Hypothalamus (tissue), 51 donors: ENCODE results near the gene PIAS1.
"Not testable (repeated sequence)": the region's sequence is repeated elsewhere in the genome, so short reads cannot be mapped to it uniquely, and the experiment has no call there.

ENCODE experiments used
- DNase-seq, 51 donors: peaks; one replicate each; lab custom pipeline; 2025; lab: John Stamatoyannopoulos, UW

Gene PIAS1

DNA sequence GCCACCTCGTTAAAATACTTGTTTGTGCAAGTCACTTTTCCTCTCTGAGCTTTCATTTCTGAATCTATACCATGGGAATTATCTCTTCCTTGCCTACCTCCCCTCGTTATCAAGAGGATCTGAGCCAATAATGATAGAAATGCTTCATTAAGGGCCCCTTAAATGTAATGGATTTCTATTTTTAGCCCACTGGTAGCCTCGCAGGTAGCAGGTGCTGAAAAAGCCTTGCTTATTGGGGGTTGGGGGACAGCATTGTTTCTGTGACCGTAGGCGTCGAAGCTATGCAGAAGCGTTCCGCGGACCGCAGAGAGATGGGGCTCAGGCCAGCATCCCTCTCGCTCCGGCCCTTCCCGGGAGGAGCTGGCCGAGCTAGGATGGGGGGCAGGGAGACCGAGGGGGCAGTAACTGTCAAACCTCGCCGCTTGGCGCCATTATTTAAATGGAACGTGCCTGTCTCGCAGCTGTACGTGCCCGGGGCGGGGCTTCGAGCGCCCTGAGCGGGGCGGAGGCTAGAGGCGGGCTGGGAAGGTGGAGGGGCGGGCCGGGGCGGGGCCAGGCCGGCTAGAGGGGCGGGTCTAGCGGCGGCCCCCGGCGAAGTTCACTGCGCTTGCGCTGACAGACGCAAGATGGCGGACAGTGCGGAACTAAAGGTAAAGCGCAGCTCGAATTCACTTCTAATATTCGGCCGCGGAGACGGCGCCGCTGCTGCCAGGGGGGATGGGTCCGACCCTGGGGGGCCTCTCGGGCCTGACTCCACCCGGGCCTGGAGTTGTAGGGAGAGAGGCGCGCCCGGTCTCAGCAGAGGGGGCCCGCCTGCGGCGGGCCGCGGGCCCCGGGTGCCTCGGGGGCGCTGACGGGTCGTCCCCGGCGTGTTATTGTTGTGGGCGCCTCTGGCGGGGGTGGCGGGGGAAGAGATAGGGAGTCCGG lies at the start of gene PIAS1:
Gene PIAS1 (plus strand): TSS at position 615 of the 927 bp plus-strand sequence. CDS start 12 bp downstream, at position 627.
- peak; percentile 44 to 96 (median 89) for DNase-seq

DNA sequence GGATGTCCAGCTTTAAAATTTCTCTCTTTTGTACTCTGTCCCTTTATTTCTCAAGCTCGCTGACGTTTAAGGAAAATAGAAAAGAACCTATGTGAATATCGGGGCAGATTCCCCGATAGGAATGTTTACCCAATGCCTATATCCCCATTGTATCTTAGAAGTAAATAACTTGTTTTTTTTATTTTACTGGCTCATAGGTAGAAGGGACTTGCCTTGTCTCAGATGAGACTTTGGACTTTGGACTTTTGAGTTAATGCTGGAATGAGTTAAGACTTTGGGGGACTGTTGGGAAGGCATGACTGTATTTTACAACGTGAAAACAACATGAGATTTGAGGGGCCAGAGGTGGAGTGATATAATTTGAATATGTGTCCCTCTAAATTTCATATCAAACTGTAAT lies 46.5 kb upstream of the PIAS1 start:
- not testable (repeated sequence) for DNase-seq

- no peak for DNase-seq
Measured at GRCh38 chr15:68010361-68011153, 43.6 kb upstream of the PIAS1 start.

DNA sequence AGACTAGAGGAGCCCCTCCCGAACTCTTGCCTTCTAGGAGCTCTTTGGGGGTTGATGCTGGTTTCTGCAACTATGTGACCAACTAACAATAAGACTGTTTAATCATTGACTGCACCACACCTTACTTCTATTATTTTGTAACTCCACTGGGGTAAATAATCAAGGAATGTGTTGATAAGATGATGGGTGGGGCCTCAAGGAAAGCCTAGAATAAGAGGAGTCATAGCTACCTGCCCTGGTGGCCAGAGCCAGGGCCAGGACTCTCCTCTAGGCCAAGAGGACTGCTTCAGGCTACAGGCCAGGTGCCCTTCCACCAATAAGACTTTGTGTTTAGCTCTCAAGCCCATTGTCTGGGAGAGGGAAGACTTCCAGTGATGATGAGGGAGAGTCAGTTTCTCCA lies 41.2 kb upstream of the PIAS1 start:
- DNase-seq: no peak

GRCh38 chr15:68014219-68014618 lies 39.9 kb upstream of the PIAS1 start:
- no peak for DNase-seq

DNA sequence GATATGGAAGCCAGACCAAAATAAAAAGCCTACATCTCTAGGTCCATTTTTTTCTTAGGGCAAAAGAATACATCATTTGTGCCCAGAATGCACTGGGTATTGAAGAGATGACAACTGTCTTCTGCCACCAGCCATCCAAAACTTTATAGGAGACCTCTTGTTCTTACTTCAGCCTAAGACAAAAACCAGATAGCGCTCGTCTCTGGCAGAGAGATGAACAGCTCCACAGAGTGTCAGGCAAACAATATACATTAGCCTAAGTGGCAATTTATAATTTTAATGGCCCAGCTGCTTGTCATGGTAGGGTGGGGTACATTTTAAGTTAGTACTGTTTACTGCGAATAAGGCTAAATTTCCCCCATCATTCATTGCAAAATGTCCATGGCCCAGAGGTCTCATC lies 38.9 kb upstream of the PIAS1 start:
- no peak for DNase-seq

DNA sequence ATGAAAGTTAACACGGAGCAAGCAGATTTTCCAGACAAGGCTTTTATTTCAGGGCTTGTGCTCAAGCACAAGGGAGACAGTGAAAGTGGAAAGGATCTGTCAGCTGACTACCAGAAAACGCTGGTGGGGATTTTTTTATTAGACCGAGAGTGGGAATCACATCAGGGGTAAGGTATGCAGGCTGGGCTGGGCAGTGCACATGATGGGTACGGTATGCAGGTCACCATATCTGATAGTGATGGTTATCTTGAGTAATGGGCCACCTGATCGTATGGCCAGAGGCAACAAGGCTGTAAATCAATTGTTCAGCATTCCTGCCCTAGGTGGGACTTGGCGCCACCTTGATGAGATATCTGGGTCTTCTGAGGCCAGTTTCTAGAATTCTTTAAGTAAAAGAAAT lies 36.9 kb upstream of the PIAS1 start:
- DNase-seq: no peak

DNA sequence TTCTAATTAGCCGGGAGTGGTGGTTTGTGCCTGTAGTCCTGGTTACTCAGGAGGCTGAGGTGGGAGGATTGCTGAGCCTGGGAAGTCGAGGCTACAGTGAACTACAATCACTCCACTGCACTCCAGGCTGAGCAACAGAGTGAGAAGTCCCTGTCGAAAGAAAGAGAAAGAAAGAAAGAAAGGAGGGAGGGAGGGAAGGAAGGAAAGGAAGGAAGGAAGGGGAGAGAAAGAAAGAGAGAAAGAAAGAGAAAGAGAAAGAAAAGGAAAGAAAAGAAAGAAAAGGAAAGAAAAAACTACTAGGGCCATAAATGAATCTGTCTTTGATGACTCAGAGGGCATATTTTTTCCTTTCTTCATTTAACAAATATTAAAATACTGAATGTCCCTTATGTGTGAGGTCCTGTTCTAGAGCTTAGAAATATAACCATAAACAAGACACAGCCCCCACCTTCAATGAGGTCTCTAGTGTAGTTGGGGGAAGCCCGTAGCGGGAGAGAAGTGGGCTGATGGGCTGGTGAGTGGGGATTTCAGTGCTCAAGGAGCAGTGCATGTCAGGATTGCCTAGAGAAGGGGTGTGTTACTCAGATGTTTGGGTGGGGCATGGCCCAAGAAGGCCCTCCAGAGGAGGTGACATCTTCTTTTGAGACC lies 35.2 kb upstream of the PIAS1 start:
- DNase-seq: no peak

GRCh38 chr15:68019814-68020525 lies 34.1 kb upstream of the PIAS1 start:
- DNase-seq: no peak

DNA sequence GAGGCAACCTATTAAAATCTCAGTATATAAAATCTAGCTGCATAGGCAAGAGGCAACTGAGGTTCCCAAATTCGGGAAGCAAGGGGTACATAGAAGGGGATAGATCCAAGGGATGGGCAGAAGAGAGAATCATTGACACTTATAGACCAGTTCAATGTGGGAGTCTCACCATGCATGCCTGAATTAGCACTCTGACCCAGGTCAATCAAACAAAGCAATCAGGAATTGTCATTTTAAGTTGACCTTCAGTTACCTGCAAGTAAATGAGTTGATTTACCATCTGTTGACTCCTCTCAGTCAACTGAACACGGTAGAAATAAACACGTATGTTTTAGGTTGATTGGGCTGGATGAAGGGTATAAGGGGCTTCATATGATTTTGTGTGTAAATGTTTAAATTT lies 33.4 kb upstream of the PIAS1 start:
- DNase-seq: no peak

DNA sequence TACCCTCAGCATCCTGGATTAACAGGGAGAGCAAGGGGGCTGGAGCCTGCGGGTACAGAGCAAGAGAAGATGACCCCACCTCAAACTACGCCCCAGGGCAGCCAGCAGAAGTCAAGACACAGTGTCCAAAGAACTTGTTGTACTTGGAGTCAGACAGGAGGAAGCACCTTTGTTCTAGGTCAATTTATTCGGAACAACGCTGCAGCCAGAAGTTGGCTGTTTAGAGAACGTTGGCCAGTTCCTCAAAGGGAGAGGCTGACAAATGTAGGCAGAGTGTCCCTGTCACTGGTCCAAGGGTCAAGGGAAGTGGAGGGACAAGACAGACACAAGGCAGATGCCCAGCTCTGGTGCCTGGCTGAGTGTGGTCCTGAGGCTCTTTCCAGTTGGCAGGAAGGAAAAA lies 32.1 kb upstream of the PIAS1 start:
- peak in 7 of 51 donors; percentile 2 to 35 (median 10) for DNase-seq

- no peak for DNase-seq
Measured at GRCh38 chr15:68023307-68024101, 30.6 kb upstream of the PIAS1 start.

DNA sequence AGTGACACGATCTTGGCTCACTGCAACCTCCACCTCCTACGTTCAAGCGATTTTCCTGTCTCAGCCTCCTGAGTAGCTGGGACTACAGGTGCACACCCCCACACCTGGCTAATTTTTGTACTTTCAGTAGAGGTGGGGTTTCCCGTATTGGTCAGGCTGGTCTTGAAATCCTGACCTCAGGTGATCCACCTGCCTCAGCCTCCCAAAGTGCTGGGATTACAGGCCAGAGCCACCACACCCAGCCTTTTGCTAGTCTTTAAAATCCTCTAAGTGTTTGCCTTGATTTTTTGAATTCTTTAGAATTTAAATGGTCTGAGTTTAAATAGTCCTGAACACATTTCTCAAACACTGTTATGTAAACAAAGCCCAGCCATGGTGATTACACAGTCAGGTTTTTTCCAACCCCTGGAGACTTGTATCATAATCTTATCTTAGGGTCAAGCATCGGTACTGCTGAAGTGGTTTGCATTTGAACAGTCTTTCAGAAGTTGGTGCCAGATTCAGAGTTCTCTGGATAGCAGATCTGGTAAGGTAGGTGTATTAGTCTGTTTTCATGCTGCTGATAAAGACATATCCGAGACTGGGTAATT lies 28.2 kb upstream of the PIAS1 start:
- DNase-seq: no peak

GRCh38 chr15:68027388-68027787 lies 26.7 kb upstream of the PIAS1 start:
- DNase-seq: no peak

DNA sequence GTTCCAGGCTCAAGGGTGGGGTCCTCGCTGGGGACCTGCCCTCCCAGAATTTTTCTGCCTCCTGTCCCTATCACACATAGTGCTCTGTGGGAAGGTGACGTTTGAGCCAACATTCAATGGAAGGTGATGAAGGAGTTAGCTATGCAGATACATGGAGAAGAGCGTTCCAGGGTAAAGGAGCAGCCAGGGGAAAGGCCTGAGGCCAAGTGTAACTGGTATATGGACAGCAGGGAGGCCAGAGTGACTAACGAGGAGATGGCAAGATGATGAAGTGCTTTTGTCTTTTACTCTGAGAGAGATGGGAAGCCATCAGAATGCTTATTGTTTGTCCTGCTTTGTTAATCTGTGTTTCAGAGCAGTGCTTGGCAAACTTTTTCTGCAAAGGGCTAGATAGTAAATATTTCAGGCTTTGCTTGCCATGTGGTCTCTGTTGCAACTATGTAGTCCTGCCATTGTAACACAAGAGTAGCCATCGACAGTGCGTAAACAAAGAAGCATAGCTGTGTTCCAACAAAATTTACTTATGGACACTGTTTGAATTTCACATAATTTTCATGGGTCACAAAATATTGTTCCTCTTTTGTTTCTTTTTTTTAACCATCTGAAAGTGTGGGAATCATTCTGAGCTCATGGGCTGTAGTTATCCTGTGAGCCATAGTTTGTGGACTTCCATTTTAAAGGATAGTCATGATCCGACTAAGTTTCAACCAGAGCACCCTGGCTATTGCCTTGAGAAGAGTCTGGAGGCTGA lies 25.8 kb upstream of the PIAS1 start:
- DNase-seq: no peak

GRCh38 chr15:68028888-68029207 lies 25.3 kb upstream of the PIAS1 start:
- no peak for DNase-seq

- DNase-seq: no peak
Measured at GRCh38 chr15:68029959-68030358, 24.2 kb upstream of the PIAS1 start.

DNA sequence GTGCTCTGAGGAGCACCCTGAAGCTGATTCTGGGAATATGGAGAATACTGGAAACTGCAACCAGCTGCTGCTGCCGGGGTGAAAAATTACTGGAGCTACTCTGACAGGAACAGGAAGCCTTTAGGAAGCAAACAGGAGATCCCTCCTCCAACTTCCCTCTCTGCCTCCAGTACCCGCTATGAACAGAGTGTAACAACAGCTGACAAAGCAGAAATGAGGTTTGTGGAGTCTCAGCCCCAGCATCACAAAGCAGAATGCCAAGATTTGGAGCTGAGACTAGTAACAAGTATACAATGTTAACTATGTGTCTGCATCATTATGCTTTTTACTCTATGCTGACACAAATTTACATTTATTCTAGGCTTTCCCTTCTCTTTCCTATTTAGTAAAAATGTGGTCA lies 22.7 kb upstream of the PIAS1 start:
- no peak for DNase-seq

DNA sequence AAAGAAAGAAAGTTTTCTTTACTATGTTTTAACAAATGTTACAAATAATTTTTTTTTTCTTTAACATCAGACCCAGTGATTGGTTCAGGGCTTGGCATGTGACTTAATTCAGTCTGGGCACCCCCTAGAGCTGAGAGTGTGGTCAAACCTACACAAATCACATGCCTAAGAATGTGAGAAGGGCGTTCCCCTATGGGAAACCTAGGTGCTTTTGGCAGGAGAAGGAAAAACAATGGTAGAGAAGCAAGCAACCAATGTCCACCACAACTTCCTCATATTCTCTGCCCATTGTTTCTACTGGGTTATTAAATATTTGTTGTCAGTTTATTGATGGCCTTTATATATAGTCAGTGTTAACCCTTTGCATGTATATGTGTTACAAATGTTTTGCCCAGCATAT lies 21.4 kb upstream of the PIAS1 start:
- DNase-seq: no peak
